Loucy (cell line): ENCODE measurements around the gene PLXNA4.

Experiments used
- H2AFZ ChIP-seq: fragments of 200-600 bp; sonication (generic); 2 replicates; pipeline ENCODE4 v1.6.0; 2016; ENCODE audit warnings: antibody characterized with exemption, mild to moderate bottlenecking, low read length, moderate library complexity
- H3F3A ChIP-seq: fragments of 200-600 bp; 2 replicates; pipeline ENCODE4 v1.6.0; 2016; ENCODE audit warnings: antibody characterized with exemption, low read depth, mild to moderate bottlenecking
- H3K27me3 ChIP-seq: fragments of 200-600 bp; sonication (generic); 2 replicates; pipeline ENCODE4 v1.6.1; 2014; ENCODE audit warnings: low read length, mild to moderate bottlenecking; ENCODE audit not compliant: insufficient read depth, poor library complexity, severe bottlenecking
- H3K36me3 ChIP-seq: fragments of 200-600 bp; sonication (generic); 2 replicates; pipeline ENCODE4 v1.6.1; 2016; ENCODE audit warnings: low read length; ENCODE audit not compliant: insufficient read depth
- H3K4me1 ChIP-seq: fragments of 200-600 bp; sonication (generic); 2 replicates; pipeline ENCODE4 v1.5.1; 2014; ENCODE audit warnings: low read length, mild to moderate bottlenecking; ENCODE audit not compliant: insufficient read depth, poor library complexity, severe bottlenecking
- H3K4me2 ChIP-seq: fragments of 200-600 bp; sonication (generic); 2 replicates; pipeline ENCODE4 v1.6.0; 2014; ENCODE audit warnings: antibody characterized with exemption, low read length, low read depth, mild to moderate bottlenecking; ENCODE audit not compliant: poor library complexity, severe bottlenecking
- H3K4me3 ChIP-seq: fragments of 200-600 bp; sonication (generic); 2 replicates; pipeline ENCODE4 v1.5.1; 2014; ENCODE audit warnings: low read length, mild to moderate bottlenecking, mixed read lengths; ENCODE audit not compliant: poor library complexity, severe bottlenecking
- H3K79me2 ChIP-seq: fragments of 200-600 bp; sonication (generic); 2 replicates; pipeline ENCODE4 v1.6.1; 2014; ENCODE audit warnings: low read length; ENCODE audit not compliant: insufficient read depth
- H3K9ac ChIP-seq: fragments of 200-600 bp; sonication (generic); 2 replicates; pipeline ENCODE4 v1.6.0; 2014; ENCODE audit warnings: mild to moderate bottlenecking, low read depth, low read length, moderate library complexity; ENCODE audit not compliant: poor library complexity, severe bottlenecking
- H3K9me2 ChIP-seq: fragments of 200-600 bp; sonication (generic); replicated peaks from 2 replicates; pipeline ENCODE4 v1.6.1; 2016; ENCODE audit warnings: low read depth, low read length, mixed read lengths
- H3K9me3 ChIP-seq: fragments of 200-600 bp; sonication (generic); 2 replicates; pipeline ENCODE4 v1.6.1; 2014; ENCODE audit warnings: mild to moderate bottlenecking, antibody characterized with exemption, low read length, low read depth; ENCODE audit not compliant: insufficient read depth
- H4K20me1 ChIP-seq: fragments of 200-600 bp; sonication (generic); 2 replicates; pipeline ENCODE4 v1.6.0; 2014; ENCODE audit warnings: antibody characterized with exemption, low read length, mild to moderate bottlenecking; ENCODE audit not compliant: insufficient read depth, poor library complexity, severe bottlenecking
- CTCF ChIP-seq: fragments of 200-600 bp; sonication (generic); conservative IDR thresholded peaks from 2 replicates; pipeline ENCODE4 v1.5.1; 2014; ENCODE audit warnings: mild to moderate bottlenecking, antibody characterized with exemption, low read length
- EZH2phosphoT487 ChIP-seq: fragments of 200-600 bp; IDR thresholded peaks from 2 replicates; pipeline ENCODE4 v1.6.1; 2018; ENCODE audit warnings: antibody characterized with exemption, mild to moderate bottlenecking, moderate library complexity, borderline replicate concordance

PLXNA4 gene

GRCh38 chr7:132203021-132203420 lies 373.2 kb downstream of the PLXNA4 start:
- no peaks in the 10 kb centered on the region for H3F3A ChIP-seq
- H3K79me2 ChIP-seq: no peaks in the 10 kb centered on the region
- H3K9me2 ChIP-seq: no peaks in the 10 kb centered on the region
- H3K9me3 ChIP-seq: no peaks in the 10 kb centered on the region
- no peak overlapping the region for H3K9ac ChIP-seq
- no peak overlapping the region for H3K4me2 ChIP-seq
- no peak for TF ChIP-seq EZH2phosphoT487
- no peak for TF ChIP-seq CTCF
- no peaks in the 10 kb centered on the region for H3K4me1 ChIP-seq
- H3K27me3 ChIP-seq: no peaks in the 10 kb centered on the region
- H4K20me1 ChIP-seq: no peaks in the 10 kb centered on the region
- H3K36me3 ChIP-seq: no peaks in the 10 kb centered on the region
- H2AFZ ChIP-seq: no peak overlapping the region
- no peak overlapping the region for H3K4me3 ChIP-seq

GRCh38 chr7:132202541-132202940 lies 373.7 kb downstream of the PLXNA4 start:
- Histone ChIP-seq H3K79me2 (no peaks in the 10 kb centered on the region), H3K36me3 (no peaks in the 10 kb centered on the region), H3K9me3 (no peaks in the 10 kb centered on the region)

GRCh38 chr7:132200141-132200540 lies 376.1 kb downstream of the PLXNA4 start:
- Histone ChIP-seq H4K20me1 (no peaks in the 10 kb centered on the region), H3K79me2 (no peaks in the 10 kb centered on the region), H3K4me3 (no peak overlapping the region), H3K4me2 (no peak overlapping the region), H3K9ac (no peak overlapping the region), H3F3A (no peaks in the 10 kb centered on the region), H3K9me2 (no peaks in the 10 kb centered on the region), H2AFZ (no peak overlapping the region), H3K4me1 (no peaks in the 10 kb centered on the region), H3K36me3 (no peaks in the 10 kb centered on the region), H3K9me3 (no peaks in the 10 kb centered on the region), H3K27me3 (no peaks in the 10 kb centered on the region)
- TF ChIP-seq CTCF: no peak
- TF ChIP-seq EZH2phosphoT487: no peak

More at GRCh38 chr7:132202541-132202940, 373.7 kb downstream of the PLXNA4 start:
- no peaks in the 10 kb centered on the region for H3F3A ChIP-seq
- no peaks in the 10 kb centered on the region for H3K9me2 ChIP-seq
- no peak for TF ChIP-seq CTCF
- TF ChIP-seq EZH2phosphoT487: no peak
- no peaks in the 10 kb centered on the region for H4K20me1 ChIP-seq
- H3K9ac ChIP-seq: no peak overlapping the region
- H3K4me3 ChIP-seq: no peak overlapping the region
- no peak overlapping the region for H3K4me2 ChIP-seq
- H3K27me3 ChIP-seq: no peaks in the 10 kb centered on the region
- no peak overlapping the region for H2AFZ ChIP-seq
- no peaks in the 10 kb centered on the region for H3K4me1 ChIP-seq
